ENCODE data around the gene ADK.

DNA sequence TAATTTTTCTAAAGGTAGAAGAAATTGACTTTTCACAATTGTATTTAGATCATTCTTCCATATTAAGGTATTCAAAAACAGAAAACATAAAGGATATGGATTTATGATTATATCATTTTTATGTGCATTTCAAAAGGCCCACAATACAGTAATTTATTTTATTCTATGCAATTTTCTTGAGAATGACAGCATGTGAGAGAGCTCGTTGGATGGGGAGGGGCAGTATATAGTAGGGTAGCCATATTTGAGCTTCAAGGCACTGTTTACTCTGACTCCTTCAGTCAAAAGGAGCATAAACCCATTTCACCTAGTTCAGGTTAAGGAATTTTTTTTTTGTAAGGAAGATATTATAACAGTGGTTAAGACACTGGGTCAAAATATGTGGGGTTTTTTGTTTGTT is 534.5 kb downstream of the ADK start:
- TF ChIP-seq, protein P1, sequence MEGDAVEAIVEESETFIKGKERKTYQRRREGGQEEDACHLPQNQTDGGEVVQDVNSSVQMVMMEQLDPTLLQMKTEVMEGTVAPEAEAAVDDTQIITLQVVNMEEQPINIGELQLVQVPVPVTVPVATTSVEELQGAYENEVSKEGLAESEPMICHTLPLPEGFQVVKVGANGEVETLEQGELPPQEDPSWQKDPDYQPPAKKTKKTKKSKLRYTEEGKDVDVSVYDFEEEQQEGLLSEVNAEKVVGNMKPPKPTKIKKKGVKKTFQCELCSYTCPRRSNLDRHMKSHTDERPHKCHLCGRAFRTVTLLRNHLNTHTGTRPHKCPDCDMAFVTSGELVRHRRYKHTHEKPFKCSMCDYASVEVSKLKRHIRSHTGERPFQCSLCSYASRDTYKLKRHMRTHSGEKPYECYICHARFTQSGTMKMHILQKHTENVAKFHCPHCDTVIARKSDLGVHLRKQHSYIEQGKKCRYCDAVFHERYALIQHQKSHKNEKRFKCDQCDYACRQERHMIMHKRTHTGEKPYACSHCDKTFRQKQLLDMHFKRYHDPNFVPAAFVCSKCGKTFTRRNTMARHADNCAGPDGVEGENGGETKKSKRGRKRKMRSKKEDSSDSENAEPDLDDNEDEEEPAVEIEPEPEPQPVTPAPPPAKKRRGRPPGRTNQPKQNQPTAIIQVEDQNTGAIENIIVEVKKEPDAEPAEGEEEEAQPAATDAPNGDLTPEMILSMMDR (IDR thresholded peaks at IDR 0.05) = no peak
- no peak for TF ChIP-seq POLR2A (IDR thresholded peaks at IDR 0.05)

Data from right lobe of liver (tissue), 4 donors.